HG03039 (cell line): ENCODE results near the gene MLH3.

Source experiments
- ATAC-seq: cut with Tn5 transposase; IDR thresholded peaks from one replicate; pipeline ENCODE4 v1.9.1; 2021; ENCODE audit warnings: mild to moderate bottlenecking, moderate library complexity; ENCODE audit not compliant: unreplicated experiment

The MLH3 gene

GRCh38 chr14:74973905-74974363, 77.3 kb downstream of the MLH3 start:
- ATAC-seq, result no peak

- no peak for ATAC-seq
These were observed 78.1 kb downstream of the MLH3 start for GRCh38 chr14:74973003-74973653.

GRCh38 chr14:74968811-74969210, 82.5 kb downstream of the MLH3 start:
- no peak for ATAC-seq

- no peak for ATAC-seq
These were observed 85.6 kb downstream of the MLH3 start for GRCh38 chr14:74965486-74966153.

DNA sequence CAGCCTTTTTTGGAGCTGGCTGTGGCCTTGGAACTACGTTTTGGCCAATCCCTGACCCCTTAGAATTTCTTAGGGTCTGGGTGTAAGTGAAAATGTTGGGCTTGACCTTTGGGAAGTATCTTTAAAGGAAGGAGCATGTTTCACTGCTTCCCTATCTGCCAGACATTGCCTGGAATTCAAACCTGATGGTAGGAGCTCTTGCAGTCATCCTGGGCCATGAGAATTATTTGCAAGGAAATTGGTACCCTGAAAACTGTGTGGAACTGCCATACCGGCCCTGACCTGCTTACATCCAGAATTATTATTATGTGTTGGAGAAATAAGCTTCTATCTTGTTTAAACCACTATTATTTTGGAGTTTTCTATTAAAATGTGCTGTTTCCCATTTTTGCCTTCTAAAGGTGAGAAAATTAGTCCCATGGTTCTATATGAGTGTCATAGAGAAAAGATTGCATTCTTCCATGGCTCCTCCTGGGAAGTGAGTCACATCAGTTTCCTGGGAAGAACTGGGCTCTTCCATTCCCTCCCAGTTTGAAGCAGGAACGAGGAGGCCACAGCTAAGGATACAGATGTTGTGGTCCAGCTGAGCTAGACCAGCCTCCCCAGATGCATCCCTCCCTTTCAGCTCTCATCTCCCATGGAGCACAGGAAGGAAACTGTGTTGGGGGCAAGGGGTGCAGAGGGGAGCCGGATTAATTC, 86.3 kb downstream of the MLH3 start:
- ATAC-seq, result no peak
